GM10248 (cell line): ENCODE results near the gene TNS1.

Experiments used
- CTCF ChIA-PET: fragments of 300-600 bp; sonication (Branson Sonifier 250); formaldehyde crosslinking; extraction: SDS; loops from one replicate; lab custom pipeline; 2021; ENCODE audit warnings: antibody characterized with exemption; lab: Yijun Ruan, JAX
- POLR2A ChIA-PET: fragments of 350-650 bp; sonication (Branson Sonifier 250); formaldehyde crosslinking; extraction: SDS; loops from one replicate; lab custom pipeline; 2020; ENCODE audit warnings: antibody characterized with exemption; lab: Yijun Ruan, JAX
- DNase-seq: peaks from one replicate; pipeline ENCODE4 v3.0.0; 2012; ENCODE audit errors: extremely low spot score
- TF ChIP-seq, protein P1 (sequence below): IDR thresholded peaks from 2 replicates; pipeline ENCODE4 v1.5.1; 2012; ENCODE audit warnings: mild to moderate bottlenecking, low read depth; ENCODE audit errors: extremely low read depth, missing control alignments, control extremely low read depth

TNS1 gene

DNA sequence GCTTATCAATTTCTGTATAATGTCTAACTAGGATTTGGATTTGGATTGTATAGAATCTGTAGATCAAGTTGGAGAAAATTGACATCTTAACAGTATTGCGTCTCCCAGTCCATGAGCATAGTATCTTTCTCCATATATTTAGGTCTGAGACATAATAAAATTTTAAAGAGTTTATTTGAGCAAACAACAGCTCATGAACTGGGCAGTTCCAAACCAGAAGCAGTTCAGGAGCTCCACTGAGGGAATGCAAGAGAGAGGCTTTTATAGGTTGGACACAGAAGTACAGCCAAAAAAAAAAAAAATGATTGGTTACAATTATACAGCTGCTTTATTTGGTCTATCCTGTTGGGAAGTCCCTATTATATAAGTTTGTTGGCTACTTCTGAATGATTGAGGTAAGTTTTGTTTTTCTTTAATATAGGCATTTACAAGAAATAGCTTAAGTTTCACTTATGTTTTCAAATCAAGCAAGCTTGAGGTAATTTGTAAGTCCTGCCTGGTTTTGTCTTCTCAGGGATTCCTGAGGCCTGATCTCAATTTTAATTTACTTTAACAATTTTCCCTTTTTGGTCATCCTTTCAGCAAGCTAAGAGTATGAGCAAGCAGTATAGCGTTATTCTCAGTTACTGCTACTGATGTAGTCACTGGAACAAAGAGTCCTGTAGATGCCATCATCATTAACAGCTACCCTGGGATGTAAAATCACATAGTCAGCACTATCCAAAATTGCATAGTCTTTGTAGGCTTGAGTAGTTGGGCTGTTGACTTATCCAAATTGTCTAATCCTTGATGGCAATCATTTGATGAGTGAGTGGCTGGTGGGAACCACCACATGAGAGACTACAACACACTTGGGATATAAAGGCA lies 38.7 kb upstream of the TNS1 start:
- POLR2A ChIA-PET = no interaction called here
- DNase-seq = no peak
- CTCF ChIA-PET = interaction anchor here (0.8 to 3.1 kb wide), 11 partner anchors 9 to 255 kb away, joined by 3 to 16 read pairs (median 5); partner anchors contain the start of gene RUFY4
- TF ChIP-seq, protein P1, sequence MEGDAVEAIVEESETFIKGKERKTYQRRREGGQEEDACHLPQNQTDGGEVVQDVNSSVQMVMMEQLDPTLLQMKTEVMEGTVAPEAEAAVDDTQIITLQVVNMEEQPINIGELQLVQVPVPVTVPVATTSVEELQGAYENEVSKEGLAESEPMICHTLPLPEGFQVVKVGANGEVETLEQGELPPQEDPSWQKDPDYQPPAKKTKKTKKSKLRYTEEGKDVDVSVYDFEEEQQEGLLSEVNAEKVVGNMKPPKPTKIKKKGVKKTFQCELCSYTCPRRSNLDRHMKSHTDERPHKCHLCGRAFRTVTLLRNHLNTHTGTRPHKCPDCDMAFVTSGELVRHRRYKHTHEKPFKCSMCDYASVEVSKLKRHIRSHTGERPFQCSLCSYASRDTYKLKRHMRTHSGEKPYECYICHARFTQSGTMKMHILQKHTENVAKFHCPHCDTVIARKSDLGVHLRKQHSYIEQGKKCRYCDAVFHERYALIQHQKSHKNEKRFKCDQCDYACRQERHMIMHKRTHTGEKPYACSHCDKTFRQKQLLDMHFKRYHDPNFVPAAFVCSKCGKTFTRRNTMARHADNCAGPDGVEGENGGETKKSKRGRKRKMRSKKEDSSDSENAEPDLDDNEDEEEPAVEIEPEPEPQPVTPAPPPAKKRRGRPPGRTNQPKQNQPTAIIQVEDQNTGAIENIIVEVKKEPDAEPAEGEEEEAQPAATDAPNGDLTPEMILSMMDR = no peak

DNA sequence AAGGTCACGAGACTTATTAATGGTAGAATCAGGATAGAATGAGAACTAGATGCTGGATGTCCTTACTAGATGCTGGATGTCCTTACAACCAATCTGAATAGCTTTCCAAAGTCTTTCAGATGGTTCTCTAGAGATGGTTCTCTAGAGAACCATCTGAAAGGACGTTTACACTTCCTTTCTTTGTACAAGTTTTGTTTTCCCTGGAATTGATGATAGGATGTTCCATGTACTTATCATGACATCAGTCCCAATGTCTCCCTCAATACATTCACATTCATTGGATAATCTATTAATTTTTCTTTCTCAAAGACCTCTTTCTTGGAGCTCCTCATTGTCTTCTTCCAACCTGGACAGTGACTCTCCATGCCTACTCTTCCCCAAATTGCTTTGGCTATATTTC lies 38.1 kb upstream of the TNS1 start:
- TF ChIP-seq, protein P1 = no peak
- no peak for DNase-seq
- ChIA-PET POLR2A (no interaction called here), CTCF (interaction anchor here (0.8 to 3.1 kb wide), 12 partner anchors 9 to 255 kb away, joined by 3 to 16 read pairs (median 4); partner anchors contain the start of gene RUFY4)

DNA sequence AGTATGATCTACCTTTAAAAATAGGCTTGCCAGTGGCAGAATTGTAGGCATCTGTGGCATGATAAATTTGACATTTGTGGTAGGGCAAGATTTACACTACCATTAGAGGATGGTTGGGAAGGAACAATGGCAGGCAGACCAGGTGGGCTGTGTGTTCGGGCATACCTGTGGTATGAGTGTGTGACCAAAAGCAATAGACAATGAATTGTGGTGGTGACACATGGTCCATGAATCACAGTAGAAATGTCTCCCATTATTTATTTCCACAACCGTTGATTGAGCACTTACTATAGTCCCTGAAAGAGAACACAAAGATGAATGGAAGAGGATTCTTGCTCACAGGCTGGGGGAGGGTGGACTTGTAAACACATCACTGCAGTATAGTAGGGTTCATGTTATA lies 36.4 kb upstream of the TNS1 start:
- POLR2A ChIA-PET = no interaction called here
- TF ChIP-seq, protein P1 = no peak
- CTCF ChIA-PET = interaction anchor here (0.9 to 3.0 kb wide), 5 partner anchors 18 to 253 kb away, joined by 3 to 16 read pairs (median 3); no protein-coding TSS in a partner anchor

DNA sequence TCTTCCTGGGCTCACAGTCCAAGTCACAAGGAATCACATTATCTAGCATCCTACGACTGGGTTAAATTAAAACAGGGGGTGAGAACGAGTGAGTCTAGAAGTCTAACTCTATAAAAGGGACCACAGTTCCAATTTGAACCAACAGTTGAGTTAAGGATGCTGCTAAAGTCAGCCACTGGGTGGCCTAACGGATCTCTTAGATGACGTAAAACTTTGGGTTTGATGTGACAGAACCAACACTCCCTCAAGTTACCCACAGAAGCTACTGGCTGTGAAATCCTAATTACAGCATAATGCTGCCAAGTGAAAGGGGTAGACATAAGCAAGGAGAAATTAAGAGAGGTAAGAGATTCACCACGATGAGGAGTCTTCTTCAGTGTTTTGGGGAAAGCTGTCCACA lies 33.6 kb upstream of the TNS1 start:
- ChIA-PET POLR2A (no interaction called here), CTCF (interaction anchor here (0.7 to 5.0 kb wide), 5 partner anchors 10 to 250 kb away, joined by 3 to 33 read pairs (median 5); no protein-coding TSS in a partner anchor)
- TF ChIP-seq, protein P1 = peak; percentile 6
- no peak for DNase-seq

More for the DNA sequence above, 36.4 kb upstream of the TNS1 start:
- DNase-seq = no peak

DNA sequence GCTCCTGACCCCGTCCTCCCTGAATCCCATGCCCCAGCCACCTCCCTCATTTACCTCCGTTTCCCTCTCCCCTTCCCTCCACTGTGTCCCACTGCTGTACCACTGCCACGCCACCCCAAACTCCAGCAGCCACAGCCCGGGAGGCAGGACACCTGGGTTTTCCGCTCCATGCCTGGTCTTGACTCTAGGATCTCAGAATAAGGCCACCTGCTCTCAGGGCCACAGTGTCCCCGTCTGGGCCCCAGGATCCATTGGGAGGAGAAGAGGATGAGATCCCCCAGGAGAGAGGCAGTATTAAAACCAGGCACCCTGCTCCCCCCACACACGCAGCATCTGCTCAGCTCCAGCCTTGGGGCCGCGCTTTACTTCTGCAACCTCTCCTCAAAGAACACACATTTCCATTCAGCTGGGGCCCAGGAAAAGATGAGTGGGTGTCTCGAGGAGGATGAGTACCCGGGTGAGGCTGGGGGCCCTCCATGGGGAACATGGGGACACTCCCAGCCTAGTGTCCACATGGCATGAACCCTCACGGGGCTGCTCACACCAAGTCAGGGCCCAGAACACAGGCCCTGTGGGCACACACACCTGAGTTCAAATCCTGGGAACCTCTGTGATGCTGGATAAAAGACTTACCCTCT lies 32.8 kb upstream of the TNS1 start:
- TF ChIP-seq, protein P1 = no peak
- no peak for DNase-seq
- POLR2A ChIA-PET = no interaction called here
- CTCF ChIA-PET = interaction anchor here (1.2 to 5.0 kb wide), 10 partner anchors 9 to 250 kb away, joined by 3 to 39 read pairs (median 6); partner anchors contain the start of gene RUFY4
